HG03432 (cell line): ENCODE data around the gene ANTXR1.

Experiments
- ATAC-seq: cut with Tn5 transposase; IDR thresholded peaks from one replicate; pipeline ENCODE4 v1.9.1; 2021; ENCODE audit warnings: mild to moderate bottlenecking, moderate library complexity; ENCODE audit not compliant: unreplicated experiment

The ANTXR1 gene

DNA sequence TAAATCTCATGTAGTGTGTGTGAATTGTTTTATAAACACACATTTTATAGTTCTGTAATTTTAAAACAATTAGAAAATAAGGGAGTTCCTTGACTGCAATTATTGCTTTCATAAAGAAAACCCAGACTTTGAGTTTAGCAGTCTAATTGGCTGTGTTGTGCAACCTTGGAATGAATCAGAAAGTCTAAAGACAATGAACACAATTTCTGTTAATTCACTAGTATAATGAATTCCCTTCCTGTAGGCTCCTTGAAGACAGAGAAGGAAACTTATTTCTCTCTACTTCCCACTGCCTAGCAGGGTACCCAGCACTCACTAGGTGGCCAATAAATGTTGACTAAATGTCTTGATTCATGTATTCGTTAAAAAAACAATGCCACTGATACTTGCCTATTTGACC lies 79.9 kb downstream of the ANTXR1 start:
- no peak for ATAC-seq

DNA sequence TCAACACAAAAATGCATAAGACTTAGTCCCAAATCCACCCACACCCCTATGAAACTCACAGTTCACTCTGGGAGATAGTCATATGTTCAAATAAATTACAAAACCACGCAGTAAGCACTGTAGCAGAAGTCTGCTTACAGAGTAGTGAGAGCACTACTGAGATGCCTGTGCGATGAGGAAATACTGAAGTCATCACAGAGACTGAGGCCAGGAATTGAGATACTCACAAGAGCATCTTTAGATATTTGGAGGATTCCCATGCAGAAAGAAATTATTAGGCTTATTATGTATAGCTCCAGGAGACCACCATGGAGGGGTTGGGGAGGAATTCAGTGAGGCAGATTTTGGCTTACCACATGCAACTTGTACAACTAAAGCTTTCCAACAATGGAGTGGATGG lies 82.3 kb downstream of the ANTXR1 start:
- ATAC-seq = no peak

DNA sequence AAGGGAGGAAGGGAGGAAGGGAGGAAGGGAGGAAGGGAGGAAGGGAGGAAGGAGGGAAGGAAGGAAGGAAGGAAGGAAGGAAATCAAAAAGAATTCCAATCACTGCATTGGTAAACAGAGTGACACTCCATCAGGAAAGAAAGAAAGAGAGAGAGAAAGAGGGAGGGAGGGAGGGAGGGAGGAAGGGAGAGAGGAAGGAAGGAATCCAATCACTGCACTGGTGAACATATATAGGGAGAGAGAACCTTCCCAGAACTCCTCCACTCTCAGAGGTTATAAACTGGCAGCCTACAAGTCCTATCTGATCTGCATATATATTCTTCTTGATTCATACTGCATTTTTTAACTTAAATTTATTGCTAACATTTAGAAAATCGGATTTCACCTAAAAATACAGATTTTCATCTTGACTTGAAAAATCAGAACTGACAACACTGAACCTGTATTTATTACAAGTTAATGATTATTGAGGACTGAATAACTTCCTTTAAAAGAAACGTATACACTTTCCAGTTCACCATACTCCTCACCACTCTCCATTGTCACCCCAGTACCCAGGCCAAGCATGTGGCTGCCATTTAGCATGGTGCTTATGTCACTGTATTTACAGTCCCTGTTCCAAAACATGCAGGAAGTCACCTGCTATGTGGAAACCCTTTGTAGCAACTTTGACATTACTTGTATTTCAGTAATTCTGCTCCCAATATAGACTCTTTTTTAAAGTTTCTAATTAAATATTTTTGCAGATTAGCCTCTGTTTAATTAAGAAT lies 83.5 kb downstream of the ANTXR1 start:
- no peak for ATAC-seq

DNA sequence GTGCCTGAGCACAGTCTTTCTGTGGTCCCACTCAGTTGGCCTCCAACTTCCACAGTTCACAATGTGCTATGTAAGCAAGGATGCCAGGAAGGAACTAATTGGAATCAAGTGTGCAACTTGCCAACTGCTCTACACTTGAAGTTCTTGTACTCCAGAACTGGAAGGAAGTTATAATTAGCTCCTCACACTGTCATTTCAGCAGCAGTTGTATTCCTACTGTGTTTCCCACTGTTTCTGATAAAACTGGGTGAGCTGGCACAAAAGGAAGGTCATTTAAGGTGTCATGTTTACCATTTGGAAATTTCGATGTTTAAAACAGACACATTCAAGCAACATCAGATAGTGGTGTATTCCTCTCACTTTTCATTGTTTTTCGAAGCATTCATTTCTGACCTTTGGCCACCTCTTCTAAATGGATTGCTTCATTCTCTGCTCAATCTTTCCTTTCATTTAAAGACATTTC lies 84.2 kb downstream of the ANTXR1 start:
- ATAC-seq = no peak

DNA sequence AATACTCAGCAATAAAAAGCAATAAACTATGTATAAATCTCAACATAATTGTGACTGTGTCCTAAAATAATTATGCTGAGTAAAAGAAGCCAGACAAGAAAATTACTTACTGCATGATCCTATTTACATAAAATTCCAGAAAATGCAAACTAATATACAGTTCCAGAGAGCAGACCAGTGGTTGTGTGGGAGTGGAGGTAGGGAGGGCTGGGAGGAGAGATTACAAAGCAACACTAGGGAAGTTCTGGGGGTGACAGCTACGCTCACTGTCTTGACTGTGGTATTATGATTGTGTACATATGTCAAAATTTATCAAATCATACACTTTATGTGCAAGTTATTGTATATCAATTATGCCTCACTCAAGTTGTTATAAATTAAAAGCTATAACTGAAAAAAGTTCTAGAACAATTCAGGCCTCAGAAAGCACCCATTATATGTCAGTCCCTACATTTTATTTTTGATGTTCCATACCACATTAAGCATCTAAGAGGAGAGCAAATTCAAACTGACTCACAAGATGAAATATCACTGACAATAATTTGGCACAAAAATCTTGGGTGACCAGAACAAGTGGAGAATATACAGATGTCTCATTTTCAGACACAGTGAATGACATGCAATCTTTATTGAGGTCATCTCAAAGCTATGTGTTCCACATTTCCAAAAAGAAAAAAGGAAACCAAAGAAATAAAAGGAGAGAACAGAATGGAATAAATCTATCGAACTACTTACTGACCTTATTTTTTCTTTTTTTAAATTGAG lies 85.1 kb downstream of the ANTXR1 start:
- ATAC-seq = no peak

DNA sequence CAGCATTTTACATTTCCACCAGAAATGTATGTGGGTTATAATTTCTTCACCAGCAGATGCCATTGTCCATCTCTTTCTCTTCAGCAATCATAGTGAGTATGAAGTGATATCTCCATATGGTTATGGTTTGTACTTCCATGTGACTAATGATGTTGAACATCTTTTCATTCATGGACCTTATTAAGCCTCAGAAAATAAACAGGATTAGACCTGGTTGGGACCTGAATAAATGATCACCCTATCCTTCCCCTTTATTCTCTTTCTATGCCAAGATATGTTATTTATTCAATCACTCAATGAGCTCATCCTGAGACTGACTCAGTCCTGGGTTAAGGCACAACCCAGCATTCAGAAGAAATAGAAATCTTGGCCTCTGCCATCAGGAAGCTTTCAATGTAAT lies 86.6 kb downstream of the ANTXR1 start:
- ATAC-seq = no peak

DNA sequence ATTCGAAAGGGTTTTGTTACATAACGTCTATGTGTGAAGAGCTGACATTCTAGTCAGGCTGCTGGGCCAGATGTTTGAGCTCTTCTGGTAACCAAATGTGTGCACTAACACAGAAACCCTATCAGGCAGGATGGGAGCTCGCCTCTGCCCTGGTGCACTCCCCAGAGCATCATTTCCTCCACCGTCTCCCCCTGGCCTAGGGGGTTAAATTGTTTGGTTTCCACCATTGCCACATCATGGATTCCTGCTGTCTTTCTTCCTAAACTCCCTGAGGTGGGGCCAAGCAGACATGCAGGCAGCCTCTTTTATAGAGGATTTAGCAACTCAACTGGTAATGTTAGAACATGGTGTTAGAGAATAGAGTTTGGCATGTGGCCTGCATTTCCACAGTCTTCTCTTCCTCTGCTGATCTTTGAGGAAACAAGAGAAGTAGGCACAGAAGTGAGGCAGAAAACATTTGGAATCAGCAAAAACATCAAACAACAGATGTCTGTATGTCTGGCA lies 87.3 kb downstream of the ANTXR1 start:
- ATAC-seq = no peak

DNA sequence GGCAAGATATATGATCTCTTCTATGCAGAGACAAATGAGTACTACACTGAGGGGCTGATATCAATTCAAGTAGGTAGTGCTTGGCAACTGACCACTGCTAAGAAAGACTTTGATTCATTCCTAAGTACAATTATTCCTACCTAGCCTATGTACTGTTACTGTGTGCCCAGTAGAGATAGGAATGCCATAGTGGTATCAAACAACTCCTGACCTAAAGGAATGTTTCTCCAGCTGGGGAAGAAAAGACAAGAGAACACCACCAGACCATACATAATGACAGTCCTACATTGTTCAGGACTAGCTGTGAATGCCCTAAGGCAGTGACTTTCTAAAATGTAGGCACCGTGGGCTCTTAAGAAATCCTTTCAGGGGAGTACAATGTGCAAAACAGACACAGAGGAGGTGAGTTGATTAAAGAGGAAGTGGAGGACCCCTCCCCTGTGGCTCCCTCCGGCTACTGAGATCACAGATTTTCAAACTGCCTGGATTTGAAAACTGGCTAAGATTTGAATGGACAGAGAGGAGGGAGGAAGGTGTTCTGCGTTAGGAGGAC lies 89.1 kb downstream of the ANTXR1 start:
- no peak for ATAC-seq

DNA sequence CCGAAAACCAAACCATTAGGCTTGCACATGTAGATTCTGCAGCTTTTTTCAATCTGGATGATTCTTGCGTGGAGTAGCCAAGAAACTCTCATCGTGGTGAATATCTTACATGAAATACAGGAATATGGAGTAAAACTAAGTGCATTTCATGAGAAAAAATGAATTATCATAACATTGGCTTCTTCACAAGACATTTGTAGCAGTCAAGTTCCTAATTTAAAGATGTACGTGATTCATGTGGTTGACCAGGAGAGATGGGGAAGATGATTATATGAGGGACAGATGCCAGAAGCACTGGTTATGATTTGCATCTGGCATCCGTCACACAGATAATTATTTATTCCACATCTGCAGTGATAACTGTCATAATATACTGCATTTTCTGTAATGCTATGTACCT lies 90.4 kb downstream of the ANTXR1 start:
- no peak for ATAC-seq

DNA sequence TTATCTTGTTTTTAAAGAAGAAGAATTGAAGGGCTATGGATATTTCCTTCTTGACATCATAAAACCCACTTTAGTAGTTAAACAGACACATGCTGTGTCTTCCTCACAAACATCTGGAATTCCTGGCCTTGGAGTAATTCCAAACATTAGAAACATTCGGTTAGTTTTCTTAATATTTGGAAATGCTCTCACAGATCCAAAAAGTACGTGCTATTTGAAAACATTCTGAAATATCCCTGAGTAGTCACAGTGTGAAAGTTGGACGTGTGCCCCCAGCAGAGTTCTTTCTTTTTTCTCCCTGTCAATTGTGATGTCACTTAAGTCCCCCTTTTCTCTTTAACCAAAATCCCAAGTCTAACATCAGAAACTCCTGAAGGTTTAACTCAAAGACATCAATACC lies 91.3 kb downstream of the ANTXR1 start:
- no peak for ATAC-seq

DNA sequence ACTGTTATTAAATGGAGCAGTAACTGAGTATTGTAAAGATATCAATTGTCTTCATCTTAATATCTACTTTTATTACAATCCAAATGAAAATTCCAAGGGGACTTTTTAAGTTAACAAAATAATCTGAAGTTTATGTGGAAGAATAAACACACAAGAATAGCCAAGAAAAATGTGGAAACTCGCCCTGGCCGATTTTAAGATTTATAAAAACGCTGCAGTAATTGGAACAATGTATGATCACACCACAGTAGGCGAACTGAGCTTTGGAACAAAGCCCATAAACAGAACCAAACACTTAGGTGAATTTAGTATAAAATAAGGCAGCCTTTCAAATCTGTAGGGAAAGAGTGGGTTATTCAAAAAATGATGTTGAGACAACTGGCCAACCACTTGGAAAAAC lies 96.3 kb downstream of the ANTXR1 start:
- no peak for ATAC-seq

DNA sequence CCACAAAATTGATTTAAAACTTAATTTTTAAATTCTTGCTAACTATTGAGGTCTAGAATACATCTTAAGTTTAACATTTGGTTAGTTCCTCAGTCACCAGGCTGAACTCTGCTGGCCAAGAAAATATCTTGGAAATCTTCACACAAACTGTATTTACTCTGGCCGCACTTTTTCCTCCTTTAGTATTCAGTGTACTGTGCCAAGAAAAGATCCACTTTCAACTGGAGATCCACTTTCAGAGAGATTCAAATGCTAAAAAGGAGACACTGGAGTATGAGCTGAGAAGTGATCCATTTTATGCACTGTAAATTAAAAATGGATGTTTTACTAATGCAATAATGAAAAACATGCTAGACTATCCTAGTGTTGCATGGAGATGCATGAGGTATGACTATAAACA lies 98.1 kb downstream of the ANTXR1 start:
- ATAC-seq = no peak

DNA sequence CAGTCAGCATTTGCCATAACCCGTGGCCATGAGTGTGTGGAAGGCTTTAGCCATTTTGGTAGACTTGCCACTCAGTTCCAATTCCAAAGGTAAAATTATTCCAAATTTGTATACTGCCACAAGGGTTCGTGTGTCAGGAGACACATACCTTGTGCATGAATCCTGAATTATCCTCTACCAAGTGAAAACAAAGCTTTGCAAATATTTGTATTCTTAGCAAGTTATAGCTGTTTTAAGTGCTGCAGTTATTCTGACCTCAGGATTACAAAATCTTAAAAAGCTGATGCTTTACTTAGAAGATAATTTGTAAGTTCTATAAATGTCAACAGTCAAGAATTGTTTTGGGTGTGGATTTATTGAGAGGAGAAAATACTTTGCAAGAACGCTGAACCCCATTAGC lies 100.6 kb downstream of the ANTXR1 start:
- ATAC-seq = no peak

DNA sequence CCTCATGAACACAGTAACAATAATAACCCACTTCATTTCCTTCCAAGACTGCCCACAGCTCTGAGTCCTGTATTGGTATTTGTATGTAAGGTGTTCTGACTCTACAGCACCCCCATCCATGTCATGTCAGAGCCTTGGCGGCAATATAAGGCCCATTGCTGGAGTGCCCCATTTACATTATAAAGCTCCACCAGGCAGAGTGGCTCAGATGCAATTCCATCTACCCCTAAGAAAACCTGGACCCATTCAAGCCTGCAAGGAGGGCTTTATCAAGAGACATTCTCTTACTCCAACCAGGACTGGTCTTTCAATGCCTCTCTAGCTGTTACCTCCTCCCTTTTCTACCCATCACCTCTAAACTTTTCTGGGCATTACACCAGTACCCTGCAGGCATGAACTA lies 101.6 kb downstream of the ANTXR1 start:
- ATAC-seq = no peak

DNA sequence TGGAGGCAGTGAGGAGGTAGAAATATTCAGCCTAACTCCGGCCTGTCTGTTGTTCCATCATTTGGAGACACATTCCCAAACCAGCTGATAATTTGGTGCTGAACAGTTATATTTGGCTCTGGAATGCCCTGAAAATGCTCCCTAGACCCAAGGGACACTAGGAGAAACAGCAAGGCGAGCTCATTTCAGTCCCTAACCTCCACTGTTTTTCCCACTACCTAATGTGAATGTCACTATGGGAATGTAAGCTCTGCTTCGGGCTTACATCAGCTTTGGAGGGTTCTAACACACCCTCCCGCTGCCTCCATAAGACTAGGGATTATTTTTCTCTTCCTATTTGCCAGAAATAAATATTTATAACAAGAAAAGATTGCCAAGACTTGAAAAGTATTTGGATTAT lies 103.5 kb downstream of the ANTXR1 start:
- no peak for ATAC-seq

DNA sequence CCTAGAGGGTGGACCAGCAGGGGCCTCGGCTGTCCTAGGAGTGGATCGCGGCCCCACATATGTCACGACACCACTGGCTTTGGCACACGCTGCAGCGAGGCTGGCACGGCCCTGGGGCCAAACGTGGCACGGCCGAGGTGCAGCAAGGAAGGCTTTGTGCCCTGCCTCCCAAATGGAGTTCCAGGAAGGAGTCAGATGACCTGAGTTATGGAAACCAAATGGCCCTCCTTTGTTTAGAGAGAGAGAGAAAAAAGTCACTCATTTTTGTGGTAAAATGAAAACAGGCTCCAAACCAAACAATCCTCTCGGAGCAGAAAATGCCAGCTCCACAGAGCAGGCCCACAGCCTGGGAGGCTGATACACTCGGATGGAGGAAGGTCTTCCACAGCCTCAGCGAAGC lies 105.6 kb downstream of the ANTXR1 start:
- ATAC-seq = no peak

DNA sequence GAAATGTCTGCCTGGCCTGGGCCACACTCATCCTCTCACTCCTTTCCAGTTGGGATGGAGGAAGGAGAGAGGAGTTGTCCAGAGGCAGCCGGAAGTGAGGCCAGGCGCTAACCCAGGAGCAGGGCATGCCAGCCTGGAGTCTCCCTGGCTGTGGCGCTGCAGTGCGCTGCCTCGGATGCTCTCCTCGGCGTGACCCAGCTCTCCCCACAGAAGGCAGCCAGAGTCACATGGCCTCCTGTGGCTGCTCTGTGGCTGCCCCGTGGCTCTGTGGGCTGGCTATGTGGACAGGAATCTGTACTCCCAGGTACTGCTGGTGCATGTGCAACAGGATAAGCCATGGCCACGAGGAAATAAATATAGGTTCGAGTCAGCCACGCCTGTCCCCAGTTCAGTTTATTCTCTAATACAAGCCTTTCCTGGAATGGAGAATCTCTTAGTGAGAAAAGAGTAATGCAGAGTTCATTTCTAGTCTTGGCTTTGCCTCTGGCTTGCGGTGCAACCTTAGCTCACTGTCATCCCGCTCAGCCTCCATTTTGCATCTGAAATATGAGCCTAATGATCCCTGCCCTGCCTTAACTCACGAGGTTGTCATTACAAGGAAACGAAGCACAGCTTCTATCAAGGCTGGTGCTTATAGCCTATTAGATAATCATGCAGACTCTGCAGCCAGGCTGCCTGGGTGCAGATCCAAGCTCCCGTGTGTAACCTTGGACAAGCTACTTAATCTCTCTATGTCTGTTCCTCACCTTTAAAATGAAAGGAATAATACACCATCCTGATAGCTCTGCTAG lies 106.3 kb downstream of the ANTXR1 start:
- no peak for ATAC-seq

DNA sequence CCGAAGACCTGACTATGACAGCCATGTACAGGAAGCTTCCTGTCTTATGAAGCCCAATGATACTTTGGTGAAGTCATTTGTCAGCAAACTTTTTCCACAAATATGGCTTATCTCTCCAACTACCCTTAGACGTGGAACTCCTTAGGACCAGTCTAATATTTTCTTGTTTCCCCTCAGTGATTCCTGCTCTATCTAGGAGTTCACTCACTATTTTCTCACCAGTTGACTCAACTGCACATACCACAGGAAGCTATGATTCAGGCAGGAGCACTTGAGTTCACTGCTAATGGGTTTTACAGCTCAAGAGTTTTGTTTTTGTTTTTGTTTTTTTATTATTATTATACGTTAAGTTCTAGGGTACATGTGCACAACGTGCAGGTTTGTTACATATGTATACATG lies 109.3 kb downstream of the ANTXR1 start:
- no peak for ATAC-seq

DNA sequence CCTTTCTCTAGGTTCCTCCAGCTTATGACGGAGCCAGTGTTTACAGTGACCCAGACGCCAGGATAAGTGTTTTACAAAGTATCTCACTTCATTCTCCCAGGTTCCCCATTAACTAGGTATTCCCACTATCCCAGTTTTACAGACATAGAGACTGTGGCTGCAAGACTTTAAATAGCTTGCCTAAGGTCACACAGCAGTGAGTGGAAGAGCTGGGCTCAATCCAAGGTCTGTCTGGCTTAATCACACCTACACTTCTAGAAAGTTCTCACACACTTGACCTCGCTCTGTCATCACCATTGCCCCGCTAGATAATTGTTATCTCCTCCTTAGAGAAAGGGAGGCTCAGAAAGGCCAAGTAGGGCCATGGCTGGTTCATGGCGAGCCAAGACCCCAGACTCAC lies 110.2 kb downstream of the ANTXR1 start:
- ATAC-seq = no peak

DNA sequence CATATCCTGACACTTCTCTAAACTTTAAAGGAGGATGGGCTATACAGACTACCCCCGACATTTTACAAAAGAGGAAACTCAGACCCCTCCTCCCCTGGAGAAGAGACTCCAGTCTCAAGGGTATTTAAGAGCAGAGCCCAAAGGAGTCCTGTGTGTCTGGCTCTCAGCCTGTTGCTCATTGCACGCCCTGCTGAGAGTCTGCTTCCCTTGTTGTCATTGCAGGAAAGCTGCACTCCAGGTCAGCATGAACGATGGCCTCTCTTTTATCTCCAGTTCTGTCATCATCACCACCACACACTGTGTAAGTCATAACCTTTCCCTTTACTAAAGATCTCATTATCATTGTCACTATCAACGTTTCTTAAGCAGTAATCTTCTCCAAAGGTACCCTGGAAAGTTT lies 111.4 kb downstream of the ANTXR1 start:
- no peak for ATAC-seq

DNA sequence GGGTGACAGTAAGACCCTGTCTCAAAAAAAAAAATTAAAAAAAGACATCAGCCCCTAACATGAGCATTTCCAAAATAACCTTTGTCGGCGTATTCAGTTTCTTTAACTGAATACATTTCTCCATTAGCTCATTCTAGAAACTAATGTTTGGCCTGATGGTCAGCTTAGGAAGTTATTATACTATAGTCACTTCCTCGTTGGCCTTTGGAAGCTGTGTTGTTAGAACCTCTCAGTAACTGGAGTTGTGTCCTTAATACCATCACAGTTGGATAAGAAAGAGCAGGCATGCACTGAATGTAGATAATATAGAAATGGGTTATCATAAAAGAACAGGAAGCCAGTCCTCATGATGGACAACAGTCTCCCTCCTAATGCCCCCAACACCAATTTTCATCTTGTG lies 112.8 kb downstream of the ANTXR1 start:
- no peak for ATAC-seq
